ENCODE results near the gene CDC6.

DNA sequence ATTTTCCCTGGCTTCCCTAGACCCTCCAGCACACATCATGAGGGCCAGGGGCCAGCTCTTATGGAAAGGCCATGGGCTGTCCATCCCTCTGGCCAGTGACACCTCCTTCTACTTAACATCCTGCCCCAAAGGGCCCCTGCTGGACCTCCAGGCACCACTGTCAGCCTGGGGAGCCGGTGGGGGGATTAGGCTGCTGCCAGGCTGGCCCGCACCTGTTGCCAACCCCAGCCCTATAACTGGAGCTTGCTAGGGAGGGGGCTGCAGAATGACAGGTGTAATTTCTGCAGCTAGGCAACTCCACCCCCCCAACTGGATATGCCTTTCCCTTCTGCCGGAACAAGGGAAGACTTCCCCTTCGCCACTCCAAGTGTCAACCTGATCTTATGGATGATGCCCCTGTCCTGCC, 33.8 kb downstream of the CDC6 start:
- TF ChIP-seq, protein P1, sequence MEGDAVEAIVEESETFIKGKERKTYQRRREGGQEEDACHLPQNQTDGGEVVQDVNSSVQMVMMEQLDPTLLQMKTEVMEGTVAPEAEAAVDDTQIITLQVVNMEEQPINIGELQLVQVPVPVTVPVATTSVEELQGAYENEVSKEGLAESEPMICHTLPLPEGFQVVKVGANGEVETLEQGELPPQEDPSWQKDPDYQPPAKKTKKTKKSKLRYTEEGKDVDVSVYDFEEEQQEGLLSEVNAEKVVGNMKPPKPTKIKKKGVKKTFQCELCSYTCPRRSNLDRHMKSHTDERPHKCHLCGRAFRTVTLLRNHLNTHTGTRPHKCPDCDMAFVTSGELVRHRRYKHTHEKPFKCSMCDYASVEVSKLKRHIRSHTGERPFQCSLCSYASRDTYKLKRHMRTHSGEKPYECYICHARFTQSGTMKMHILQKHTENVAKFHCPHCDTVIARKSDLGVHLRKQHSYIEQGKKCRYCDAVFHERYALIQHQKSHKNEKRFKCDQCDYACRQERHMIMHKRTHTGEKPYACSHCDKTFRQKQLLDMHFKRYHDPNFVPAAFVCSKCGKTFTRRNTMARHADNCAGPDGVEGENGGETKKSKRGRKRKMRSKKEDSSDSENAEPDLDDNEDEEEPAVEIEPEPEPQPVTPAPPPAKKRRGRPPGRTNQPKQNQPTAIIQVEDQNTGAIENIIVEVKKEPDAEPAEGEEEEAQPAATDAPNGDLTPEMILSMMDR (tag by site-specific recombination; IDR thresholded peaks at IDR 0.05) = no peak
- TF ChIP-seq SALL2 (tag by site-specific recombination; IDR thresholded peaks at IDR 0.05; ENCODE audit: borderline replicate concordance) = no peak
- TF ChIP-seq ZBTB1 (tag by site-specific recombination; IDR thresholded peaks at IDR 0.05) = no peak
- TF ChIP-seq, protein P2, sequence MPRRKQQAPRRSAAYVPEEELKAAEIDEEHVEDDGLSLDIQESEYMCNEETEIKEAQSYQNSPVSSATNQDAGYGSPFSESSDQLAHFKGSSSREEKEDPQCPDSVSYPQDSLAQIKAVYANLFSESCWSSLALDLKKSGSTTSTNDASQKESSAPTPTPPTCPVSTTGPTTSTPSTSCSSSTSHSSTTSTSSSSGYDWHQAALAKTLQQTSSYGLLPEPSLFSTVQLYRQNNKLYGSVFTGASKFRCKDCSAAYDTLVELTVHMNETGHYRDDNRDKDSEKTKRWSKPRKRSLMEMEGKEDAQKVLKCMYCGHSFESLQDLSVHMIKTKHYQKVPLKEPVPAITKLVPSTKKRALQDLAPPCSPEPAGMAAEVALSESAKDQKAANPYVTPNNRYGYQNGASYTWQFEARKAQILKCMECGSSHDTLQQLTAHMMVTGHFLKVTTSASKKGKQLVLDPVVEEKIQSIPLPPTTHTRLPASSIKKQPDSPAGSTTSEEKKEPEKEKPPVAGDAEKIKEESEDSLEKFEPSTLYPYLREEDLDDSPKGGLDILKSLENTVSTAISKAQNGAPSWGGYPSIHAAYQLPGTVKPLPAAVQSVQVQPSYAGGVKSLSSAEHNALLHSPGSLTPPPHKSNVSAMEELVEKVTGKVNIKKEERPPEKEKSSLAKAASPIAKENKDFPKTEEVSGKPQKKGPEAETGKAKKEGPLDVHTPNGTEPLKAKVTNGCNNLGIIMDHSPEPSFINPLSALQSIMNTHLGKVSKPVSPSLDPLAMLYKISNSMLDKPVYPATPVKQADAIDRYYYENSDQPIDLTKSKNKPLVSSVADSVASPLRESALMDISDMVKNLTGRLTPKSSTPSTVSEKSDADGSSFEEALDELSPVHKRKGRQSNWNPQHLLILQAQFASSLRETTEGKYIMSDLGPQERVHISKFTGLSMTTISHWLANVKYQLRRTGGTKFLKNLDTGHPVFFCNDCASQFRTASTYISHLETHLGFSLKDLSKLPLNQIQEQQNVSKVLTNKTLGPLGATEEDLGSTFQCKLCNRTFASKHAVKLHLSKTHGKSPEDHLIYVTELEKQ (tag by site-specific recombination; IDR thresholded peaks at IDR 0.05; ENCODE audit: borderline replicate concordance) = no peak
- no peak for TF ChIP-seq YY1 (tag by site-specific recombination; IDR thresholded peaks at IDR 0.05)
- no peak for TF ChIP-seq ZNF274 (IDR thresholded peaks at IDR 0.05; ENCODE audit: low read length)
- TF ChIP-seq ZNF274 (tag by site-specific recombination; IDR thresholded peaks at IDR 0.05; ENCODE audit: borderline replicate concordance) = no peak
- no peak for TF ChIP-seq ZNF529 (tag by site-specific recombination; IDR thresholded peaks at IDR 0.05; ENCODE audit: insufficient replicate concordance)
- no peak for TF ChIP-seq ZNF76 (tag by site-specific recombination; IDR thresholded peaks at IDR 0.05; ENCODE audit: borderline replicate concordance, low read depth)
- TF ChIP-seq SP7 (tag by site-specific recombination; IDR thresholded peaks at IDR 0.05) = no peak
- TF ChIP-seq ZNF792 (tag by site-specific recombination; IDR thresholded peaks at IDR 0.05) = no peak
- no peak for TF ChIP-seq ZNF777 (tag by site-specific recombination; IDR thresholded peaks at IDR 0.05; ENCODE audit: borderline replicate concordance)

Measured in HEK293 (cell line).